Measurements from ENCODE around the gene RIN2.
"Not testable (repeated sequence)": the region's sequence is repeated elsewhere in the genome, so short reads cannot be mapped to it uniquely, and the experiment has no call there.

The RIN2 gene

DNA sequence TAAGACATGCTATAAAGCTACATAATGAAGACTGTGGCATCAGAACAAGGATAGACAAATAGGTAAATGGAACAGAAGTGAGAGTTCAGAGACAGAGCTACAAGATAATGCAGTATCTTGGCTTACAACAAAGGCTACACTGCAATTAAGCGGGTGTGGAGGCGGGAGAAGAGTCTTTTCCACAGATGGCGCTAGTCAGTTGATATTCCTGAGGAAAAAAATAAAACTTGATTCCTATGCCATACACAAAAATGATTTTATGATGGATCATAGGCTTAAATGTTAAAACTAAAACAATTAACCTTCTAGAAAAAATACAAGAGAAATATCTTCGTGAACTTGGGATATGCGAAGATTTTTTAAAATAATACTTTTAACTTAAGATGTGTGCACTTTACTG is 31.0 kb downstream of the RIN2 start:
- no peak for DNase-seq (ENCODE audit: low spot score)

DNA sequence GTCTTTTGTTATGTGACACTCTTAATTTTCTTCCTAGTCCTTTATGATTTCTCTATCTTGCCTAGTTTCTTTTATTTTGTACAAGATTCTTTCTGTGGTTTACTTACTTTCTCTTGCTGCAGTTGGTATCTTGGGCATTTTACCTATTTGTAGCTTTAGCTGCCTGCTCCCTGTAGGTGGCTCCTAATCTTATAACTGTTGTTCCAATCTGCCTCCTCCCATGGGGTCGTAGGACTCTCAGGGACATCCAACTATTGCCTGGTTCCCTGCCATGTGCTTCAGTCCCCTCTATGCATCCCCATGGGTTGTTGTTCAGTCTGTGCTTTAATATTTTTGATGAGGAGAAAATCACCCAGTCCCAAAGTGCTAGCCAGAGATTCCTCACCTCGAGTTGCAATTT is 31.4 kb downstream of the RIN2 start:
- no peak for DNase-seq (ENCODE audit: low spot score)

DNA sequence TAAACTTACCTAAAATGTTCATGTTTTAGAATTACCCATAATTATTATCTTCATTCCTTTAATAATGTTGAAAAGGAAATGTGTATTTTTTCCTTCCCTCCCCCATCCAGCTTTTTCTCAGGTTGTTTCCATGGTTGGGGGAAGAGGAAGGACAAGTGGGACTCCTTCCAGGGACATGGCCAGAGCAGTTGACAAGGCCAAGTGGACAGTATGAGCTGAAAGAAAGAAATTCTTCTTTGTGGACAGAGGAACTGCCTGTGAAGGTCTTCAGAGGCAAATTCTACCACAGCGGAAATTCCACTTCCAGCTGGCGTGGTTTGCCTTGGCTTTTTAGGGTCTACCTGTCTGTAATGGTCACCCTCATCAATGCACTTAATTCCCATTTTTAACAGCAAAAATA is 33.8 kb downstream of the RIN2 start:
- no peak for DNase-seq (ENCODE audit: low spot score)

GRCh38 chr20:19793716-19794115 is 35.7 kb downstream of the RIN2 start:
- DNase-seq (ENCODE audit: low spot score): no peak

- no peak for DNase-seq (ENCODE audit: low spot score)
Measured at GRCh38 chr20:19794941-19795340, 36.9 kb downstream of the RIN2 start.

DNA sequence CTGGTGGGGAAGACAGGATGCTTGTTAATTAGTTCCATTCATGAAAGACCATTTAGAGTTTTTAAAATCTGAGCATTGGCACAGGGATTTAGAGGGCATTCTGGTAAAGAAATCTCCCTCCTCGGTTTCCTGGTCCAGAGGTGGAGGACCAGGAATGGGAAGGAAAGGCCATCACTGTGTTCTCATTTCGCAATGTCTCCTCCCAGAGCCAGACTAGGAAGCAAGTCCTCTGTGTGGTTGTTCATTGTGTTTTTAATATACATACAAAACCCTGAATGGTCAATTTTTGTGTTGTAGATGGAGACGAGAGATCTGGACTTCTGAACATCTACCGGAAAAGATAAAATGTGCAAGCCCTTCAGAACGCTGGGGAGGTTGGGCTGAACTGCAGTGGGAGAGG is 41.3 kb downstream of the RIN2 start:
- DNase-seq (ENCODE audit: low spot score): no peak

- DNase-seq (ENCODE audit: low spot score): no peak
Measured at GRCh38 chr20:19802099-19802491, 44.0 kb downstream of the RIN2 start.

GRCh38 chr20:19802492-19803158 is 44.6 kb downstream of the RIN2 start:
- DNase-seq (ENCODE audit: low spot score): no peak

- DNase-seq (ENCODE audit: low spot score): not testable (repeated sequence)
Measured at GRCh38 chr20:19806276-19806675, 48.2 kb downstream of the RIN2 start.

- no peak for DNase-seq (ENCODE audit: low spot score)
Measured at GRCh38 chr20:19806806-19807190, 48.7 kb downstream of the RIN2 start.

DNA sequence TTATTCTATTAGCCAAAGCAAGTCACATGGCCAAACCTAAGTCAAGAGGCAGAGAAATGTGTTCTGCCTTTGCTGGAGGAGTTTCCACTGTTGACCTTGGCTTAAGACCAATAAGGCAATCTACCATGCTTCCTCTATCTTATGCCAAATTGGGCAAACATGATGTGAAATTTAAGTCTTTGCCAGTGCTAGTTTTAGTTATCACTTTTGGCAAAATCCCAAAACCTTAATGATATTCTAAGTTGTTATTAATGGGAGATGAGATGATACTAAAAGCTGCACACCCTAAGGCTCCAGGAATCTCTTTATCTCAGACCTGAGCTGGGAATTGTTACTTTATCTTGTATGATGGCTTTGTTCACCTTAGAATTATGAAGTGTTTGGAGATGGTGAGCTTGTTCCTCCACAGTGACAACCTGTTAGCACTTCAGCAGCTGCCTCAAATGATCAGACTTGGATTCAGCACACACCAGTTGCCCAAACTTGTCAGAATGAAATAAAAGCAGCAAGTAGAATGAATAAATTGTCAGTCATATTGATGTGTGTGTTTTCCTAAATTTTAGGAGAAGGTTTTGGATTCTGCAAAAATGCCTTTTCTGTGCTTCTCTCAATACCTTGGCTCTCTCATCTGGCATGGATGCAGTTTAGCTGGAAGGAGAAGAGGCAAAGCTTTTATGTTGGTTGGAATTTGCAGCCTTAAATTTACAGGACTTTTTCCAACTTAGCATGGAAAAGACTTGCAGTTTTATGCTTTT is 49.3 kb downstream of the RIN2 start:
- no peak for DNase-seq (ENCODE audit: low spot score)

Data from ecto neural progenitor cell (in vitro differentiated cells).